HEK293T (cell line): ENCODE results near the gene CHP1.

Source experiments
- ARNT ChIP-seq: fragments of 450-650 bp; IDR thresholded peaks from 2 replicates; pipeline ENCODE4 v1.6.1; 2017; ENCODE audit warnings: mild to moderate bottlenecking
- BHLHE40 ChIP-seq: fragments of 450-650 bp; IDR thresholded peaks from 2 replicates; pipeline ENCODE4 v1.6.1; 2016; ENCODE audit warnings: mild to moderate bottlenecking, moderate library complexity, borderline replicate concordance
- ELF4 ChIP-seq: fragments of 450-650 bp; IDR thresholded peaks from 2 replicates; pipeline ENCODE4 v1.6.1; 2017; ENCODE audit warnings: antibody characterized with exemption
- FOXM1 ChIP-seq: fragments of 450-650 bp; IDR thresholded peaks from 2 replicates; pipeline ENCODE4 v1.6.1; 2017; ENCODE audit warnings: mild to moderate bottlenecking, borderline replicate concordance
- SP1 ChIP-seq: fragments of 450-650 bp; IDR thresholded peaks from 2 replicates; pipeline ENCODE4 v1.6.1; 2017
- SUZ12 ChIP-seq: fragments of 450-650 bp; IDR thresholded peaks from 2 replicates; pipeline ENCODE4 v1.6.1; 2016; ENCODE audit warnings: mild to moderate bottlenecking

- TF ChIP-seq SUZ12 (no peak), SP1 (no peak), ARNT (no peak), BHLHE40 (no peak), FOXM1 (no peak), ELF4 (no peak)
Observed at GRCh38 chr15:41291065-41291631, 60.1 kb downstream of the CHP1 start.
